Panc1 (cell line): ENCODE data around the gene NLRP6. TPM values are rescaled to one million over a fixed set of nuclear protein-coding genes. Genes with fewer than 3 reads are reported as not detected.

Experiments
- ATAC-seq: fragments of 200-7000 bp; cut with Tn5 transposase; 2 replicates; pipeline ENCODE4 v1.9.1; 2020; ENCODE audit warnings: mild to moderate bottlenecking, moderate library complexity
- BruUV-seq: library from RNA; stranded (reverse); fragments of 400-500 nt; replicated peaks from 2 replicates; lab custom pipeline; 2021; lab: Mats Ljungman, UMichigan
- CTCF ChIA-PET: fragments of 300-600 bp; sonication (Branson Sonifier 250); formaldehyde crosslinking; loops from one replicate; lab custom pipeline; 2022; ENCODE audit warnings: antibody characterized with exemption; lab: Charles Lee
- POLR2A ChIA-PET: fragments of 300-600 bp; sonication (Branson Sonifier 250); formaldehyde crosslinking; loops from one replicate; lab custom pipeline; 2022; ENCODE audit warnings: antibody characterized with exemption; lab: Charles Lee
- DNase-seq: peaks from one replicate; pipeline ENCODE4 v3.0.0-alpha.2; 2010; ENCODE audit warnings: low read depth, low spot score
- H3K27ac ChIP-seq: 2 replicates; pipeline ENCODE4 v1.5.1; 2011; ENCODE audit warnings: mild to moderate bottlenecking, low read length, inconsistent platforms
- H3K27me3 ChIP-seq: fragments of 200-500 bp; sonication (Bioruptor generic); 2 replicates; pipeline ENCODE4 v1.6.0; 2014; ENCODE audit warnings: low read length, inconsistent platforms; ENCODE audit not compliant: control insufficient read depth, insufficient read depth
- H3K36me3 ChIP-seq: fragments of 200-500 bp; sonication (Bioruptor generic); 2 replicates; pipeline ENCODE4 v1.5.1; 2014; ENCODE audit warnings: inconsistent platforms, mild to moderate bottlenecking, low read length, moderate library complexity; ENCODE audit not compliant: control insufficient read depth, insufficient read depth
- H3K4me1 ChIP-seq: 2 replicates; pipeline ENCODE4 v1.5.1; 2011; ENCODE audit warnings: inconsistent platforms, mild to moderate bottlenecking, low read length, moderate library complexity; ENCODE audit not compliant: control insufficient read depth, insufficient read depth
- H3K4me3 ChIP-seq, 2 experiments: 2 replicates each; pipeline ENCODE4 v1.5.1; 2011 to 2012; ENCODE audit warnings: low read depth in 2 of 2, low read length in 2 of 2, mild to moderate bottlenecking in 2 of 2, inconsistent platforms in 1 of 2, moderate library complexity in 1 of 2
- H3K9me3 ChIP-seq: fragments of 200-500 bp; sonication (Bioruptor generic); 2 replicates; pipeline ENCODE4 v1.5.1; 2014; ENCODE audit warnings: low read depth, mild to moderate bottlenecking, inconsistent platforms, low read length, moderate library complexity; ENCODE audit not compliant: control insufficient read depth, insufficient read depth
- POLR2AphosphoS5 ChIP-seq: IDR thresholded peaks from 2 replicates; pipeline ENCODE4 v1.6.1; 2012; ENCODE audit warnings: mild to moderate bottlenecking, low read depth, low read length, moderate library complexity
- SIN3A ChIP-seq: IDR thresholded peaks from 2 replicates; pipeline ENCODE4 v1.6.1; 2012; ENCODE audit warnings: low read depth, mild to moderate bottlenecking, low read length, moderate library complexity, borderline replicate concordance; ENCODE audit not compliant: insufficient read depth
- TCF7L2 ChIP-seq: IDR thresholded peaks from 2 replicates; pipeline ENCODE4 v1.6.1; 2011; ENCODE audit warnings: mild to moderate bottlenecking, low read depth, low read length, inconsistent platforms
- in situ Hi-C: cut with HindIII; loops from 2 replicates; pipeline ENCODE4 v1.10.0; 2016; ENCODE audit warnings: low sequenced_read_pairs, low pct_unique_long_range_greater_than_20kb
- intact Hi-C: fragments of 100-400 bp; cut with micrococcal nuclease; formaldehyde crosslinking; loops from one replicate; pipeline ENCODE4 v1.10.0; 2022; ENCODE audit not compliant: unreplicated experiment
- total RNA-seq: library from RNA; stranded (reverse); gene quantifications from one replicate; pipeline ENCODE4 v1.2.1, GENCODE V29; 2021; ENCODE audit not compliant: unreplicated experiment
- TF ChIP-seq, protein P1 (sequence below): fragments of 450-650 bp; IDR thresholded peaks from 2 replicates; pipeline ENCODE4 v1.5.1; 2017; ENCODE audit warnings: mild to moderate bottlenecking
- TF ChIP-seq, protein P2 (sequence below), 2 experiments: IDR thresholded peaks; 2 replicates each; pipeline ENCODE4 v1.6.1; 2011 to 2012; ENCODE audit warnings: low read depth in 2 of 2, control low read depth in 1 of 2, low read length in 1 of 2, mild to moderate bottlenecking in 1 of 2, moderate library complexity in 1 of 2; ENCODE audit not compliant: insufficient read depth in 1 of 2

The NLRP6 gene
- total RNA-seq, 1 experiment from 2014 or later, result 0.59 TPM

DNA sequence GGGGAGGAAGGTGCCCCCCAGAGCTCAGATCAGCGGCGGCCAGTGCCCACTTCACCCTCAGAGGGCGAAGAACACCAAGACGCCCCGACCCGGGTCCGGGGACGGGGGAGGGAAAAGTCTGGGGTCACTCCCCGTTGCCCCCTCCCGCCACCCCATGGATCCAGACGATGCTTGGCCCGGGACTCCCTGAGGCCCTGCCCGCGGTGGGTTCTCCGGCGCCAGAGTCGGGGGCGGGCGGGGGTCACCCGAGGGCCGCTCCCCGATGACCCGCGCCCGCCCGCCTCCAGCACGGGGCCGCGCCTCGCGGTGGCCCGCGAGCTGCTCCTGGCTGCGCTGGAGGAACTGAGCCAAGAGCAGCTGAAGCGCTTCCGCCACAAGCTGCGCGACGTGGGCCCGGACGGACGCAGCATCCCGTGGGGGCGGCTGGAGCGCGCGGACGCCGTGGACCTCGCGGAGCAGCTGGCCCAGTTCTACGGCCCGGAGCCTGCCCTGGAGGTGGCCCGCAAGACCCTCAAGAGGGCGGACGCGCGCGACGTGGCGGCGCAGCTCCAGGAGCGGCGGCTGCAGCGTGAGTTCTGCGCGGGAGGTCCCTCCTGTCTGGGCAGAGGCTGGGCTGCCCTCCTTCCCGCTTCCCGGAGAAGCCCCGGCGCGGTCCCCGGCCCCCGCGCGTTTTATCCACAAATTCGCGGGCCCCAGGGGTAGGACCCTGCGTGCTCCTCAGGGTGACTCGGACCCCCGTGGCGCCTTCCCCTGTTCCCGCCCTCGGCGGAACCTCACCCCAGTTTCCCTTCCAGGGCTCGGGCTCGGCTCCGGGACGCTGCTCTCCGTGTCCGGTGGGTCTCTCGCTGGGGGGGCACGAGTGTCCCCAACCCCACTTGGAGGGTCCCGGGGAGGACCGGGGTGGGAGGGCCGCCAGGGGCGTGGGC, 1.1 kb downstream of the NLRP6 start:
- 0 out of 2 replicates have a peak, but pooled peaks cover 3% of the 10 kb centered on the region for H3K9me3 ChIP-seq
- ATAC-seq, result no peak
- TF ChIP-seq, protein P1, sequence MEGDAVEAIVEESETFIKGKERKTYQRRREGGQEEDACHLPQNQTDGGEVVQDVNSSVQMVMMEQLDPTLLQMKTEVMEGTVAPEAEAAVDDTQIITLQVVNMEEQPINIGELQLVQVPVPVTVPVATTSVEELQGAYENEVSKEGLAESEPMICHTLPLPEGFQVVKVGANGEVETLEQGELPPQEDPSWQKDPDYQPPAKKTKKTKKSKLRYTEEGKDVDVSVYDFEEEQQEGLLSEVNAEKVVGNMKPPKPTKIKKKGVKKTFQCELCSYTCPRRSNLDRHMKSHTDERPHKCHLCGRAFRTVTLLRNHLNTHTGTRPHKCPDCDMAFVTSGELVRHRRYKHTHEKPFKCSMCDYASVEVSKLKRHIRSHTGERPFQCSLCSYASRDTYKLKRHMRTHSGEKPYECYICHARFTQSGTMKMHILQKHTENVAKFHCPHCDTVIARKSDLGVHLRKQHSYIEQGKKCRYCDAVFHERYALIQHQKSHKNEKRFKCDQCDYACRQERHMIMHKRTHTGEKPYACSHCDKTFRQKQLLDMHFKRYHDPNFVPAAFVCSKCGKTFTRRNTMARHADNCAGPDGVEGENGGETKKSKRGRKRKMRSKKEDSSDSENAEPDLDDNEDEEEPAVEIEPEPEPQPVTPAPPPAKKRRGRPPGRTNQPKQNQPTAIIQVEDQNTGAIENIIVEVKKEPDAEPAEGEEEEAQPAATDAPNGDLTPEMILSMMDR, result no peak
- TF ChIP-seq TCF7L2 (no peak), POLR2AphosphoS5 (no peak), SIN3A (no peak)
- TF ChIP-seq, protein P2, sequence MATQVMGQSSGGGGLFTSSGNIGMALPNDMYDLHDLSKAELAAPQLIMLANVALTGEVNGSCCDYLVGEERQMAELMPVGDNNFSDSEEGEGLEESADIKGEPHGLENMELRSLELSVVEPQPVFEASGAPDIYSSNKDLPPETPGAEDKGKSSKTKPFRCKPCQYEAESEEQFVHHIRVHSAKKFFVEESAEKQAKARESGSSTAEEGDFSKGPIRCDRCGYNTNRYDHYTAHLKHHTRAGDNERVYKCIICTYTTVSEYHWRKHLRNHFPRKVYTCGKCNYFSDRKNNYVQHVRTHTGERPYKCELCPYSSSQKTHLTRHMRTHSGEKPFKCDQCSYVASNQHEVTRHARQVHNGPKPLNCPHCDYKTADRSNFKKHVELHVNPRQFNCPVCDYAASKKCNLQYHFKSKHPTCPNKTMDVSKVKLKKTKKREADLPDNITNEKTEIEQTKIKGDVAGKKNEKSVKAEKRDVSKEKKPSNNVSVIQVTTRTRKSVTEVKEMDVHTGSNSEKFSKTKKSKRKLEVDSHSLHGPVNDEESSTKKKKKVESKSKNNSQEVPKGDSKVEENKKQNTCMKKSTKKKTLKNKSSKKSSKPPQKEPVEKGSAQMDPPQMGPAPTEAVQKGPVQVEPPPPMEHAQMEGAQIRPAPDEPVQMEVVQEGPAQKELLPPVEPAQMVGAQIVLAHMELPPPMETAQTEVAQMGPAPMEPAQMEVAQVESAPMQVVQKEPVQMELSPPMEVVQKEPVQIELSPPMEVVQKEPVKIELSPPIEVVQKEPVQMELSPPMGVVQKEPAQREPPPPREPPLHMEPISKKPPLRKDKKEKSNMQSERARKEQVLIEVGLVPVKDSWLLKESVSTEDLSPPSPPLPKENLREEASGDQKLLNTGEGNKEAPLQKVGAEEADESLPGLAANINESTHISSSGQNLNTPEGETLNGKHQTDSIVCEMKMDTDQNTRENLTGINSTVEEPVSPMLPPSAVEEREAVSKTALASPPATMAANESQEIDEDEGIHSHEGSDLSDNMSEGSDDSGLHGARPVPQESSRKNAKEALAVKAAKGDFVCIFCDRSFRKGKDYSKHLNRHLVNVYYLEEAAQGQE (IDR thresholded peaks at IDR 0.05; ENCODE audit: insufficient read depth in 1 of 2, low read depth in 2 of 2, low read length in 1 of 2), result no peak
- in situ Hi-C loops (no loop called here), intact Hi-C loops (no loop called here)
- H3K36me3 ChIP-seq, result no peaks in the 10 kb centered on the region
- H3K27ac ChIP-seq, result no peak overlapping the region
- no TSS peak for BruUV-seq
- peaks cover 12% of the 10 kb centered on the region; the same call in 1 of the 2 replicates for H3K4me1 ChIP-seq
- peaks cover 3% of the 10 kb centered on the region for H3K27me3 ChIP-seq
- H3K4me3 ChIP-seq, result peak overlapping the region; percentile 37 to 40
- POLR2A ChIA-PET, result interaction anchor here (0.6 to 1.2 kb wide), 2 partner anchors 10 to 35 kb away, joined by 3 read pairs; partner anchors contain the start of gene PGGHG
- no peak for DNase-seq
- CTCF ChIA-PET, result no interaction called here

GRCh38 chr11:279966-280705, 1.9 kb downstream of the NLRP6 start:
- in situ Hi-C loops (no loop called here), intact Hi-C loops (no loop called here)
- ChIA-PET POLR2A (interaction anchor here (1.2 kb wide), 1 partner anchor 9 kb away, joined by 3 read pairs; the partner anchor contains the start of gene PGGHG), CTCF (no interaction called here)
- Histone ChIP-seq H3K27ac (no peak overlapping the region), H3K9me3 (0 out of 2 replicates have a peak, but pooled peaks cover 3% of the 10 kb centered on the region), H3K4me3 (peak overlapping the region; percentile 37 to 40), H3K36me3 (no peaks in the 10 kb centered on the region), H3K27me3 (peaks cover 3% of the 10 kb centered on the region), H3K4me1 (peaks cover 12% of the 10 kb centered on the region; the same call in 1 of the 2 replicates)
- BruUV-seq, result no TSS peak
- ATAC-seq, result peak; percentile 63
- TF ChIP-seq, protein P1, result no peak
- TF ChIP-seq, protein P2 (IDR thresholded peaks at IDR 0.05; ENCODE audit: insufficient read depth in 1 of 2, low read depth in 2 of 2, low read length in 1 of 2), result peak; percentile 93 to 97
- TF ChIP-seq POLR2AphosphoS5 (no peak), TCF7L2 (0 out of 2 replicates have a peak, but pooled peaks have one; percentile 15), SIN3A (peak; percentile 85; the same call in 1 of the 2 replicates)
- DNase-seq, result no peak
